ENCODE results near the gene MDGA2. TPM values are rescaled to one million over a fixed set of nuclear protein-coding genes. Genes with fewer than 3 reads are reported as not detected.

The MDGA2 gene
- total and polyA plus RNA-seq, 9 of the 15 experiments (the other 6 are each of a cell fraction or from before 2014, with no cell fraction given) = 0.01 to 0.18 (median 0.03) TPM; not detected in 5

DNA sequence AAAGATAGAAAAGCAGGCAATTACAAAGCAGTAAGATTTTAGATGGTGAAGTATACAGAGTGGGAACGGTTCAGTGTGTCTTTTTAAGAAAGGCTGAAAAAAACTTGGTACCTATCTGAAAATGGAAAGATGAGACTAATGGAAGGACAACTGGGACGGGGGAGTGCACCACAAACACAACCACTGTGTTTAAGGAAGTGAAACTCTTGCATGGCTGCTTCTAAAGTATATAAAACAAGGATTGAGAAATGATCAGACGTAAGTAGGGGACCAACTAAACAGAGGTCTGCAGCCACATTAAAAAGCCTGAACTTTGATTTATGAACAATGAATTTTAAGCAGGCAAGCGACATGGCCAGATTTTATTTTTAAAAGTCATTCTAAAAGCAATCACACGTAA is 328.6 kb downstream of the MDGA2 start:
- no peak for ATAC-seq
- no peaks in the 10 kb centered on the region for H3K9me1 ChIP-seq (ENCODE audit: control insufficient read depth, insufficient read depth, low read length)
- no peak overlapping the region for H3K9ac ChIP-seq (ENCODE audit: insufficient read depth in 1 of 2, low read depth in 2 of 2, low read length in 2 of 2)
- H4K20me1 ChIP-seq (replicated peaks; ENCODE audit: control insufficient read depth, insufficient read depth, low read length) = no peaks in the 10 kb centered on the region
- DNase-seq (ENCODE audit: extremely low read depth in 1 of 4, low spot score in 3 of 4) = no peak
- ChIA-PET CTCF (ENCODE audit: low intra/inter-chr PET ratio) (no interaction called here), POLR2A (no interaction called here)
- WGBS (ENCODE audit: insufficient coverage, low coverage, missing lambda C conversion rate) = 3% methylated on average over 5 of the region's 5 CpGs
- no peak for FAIRE-seq
- H3K36me3 ChIP-seq (ENCODE audit: control insufficient read depth, insufficient read depth, low read length) = no peaks in the 10 kb centered on the region
- H3K27me3 ChIP-seq (ENCODE audit: control insufficient read depth in 2 of 2, insufficient read depth in 2 of 2, low read length in 2 of 2) = no peaks in the 10 kb centered on the region
- TF ChIP-seq HMGN3 (IDR thresholded peaks at IDR 0.05; ENCODE audit: borderline replicate concordance, extremely low read depth, insufficient read length, low read depth, low read length) = no peak
- TF ChIP-seq MCM5 (IDR thresholded peaks at IDR 0.05; ENCODE audit: low read depth) = no peak
- no peak for TF ChIP-seq IRF2 (CRISPR knock-in tag; IDR thresholded peaks at IDR 0.05)
- no peak for TF ChIP-seq TEAD2 (tag; IDR thresholded peaks at IDR 0.05)
- no peak for TF ChIP-seq SOX6 (IDR thresholded peaks at IDR 0.05)
- TF ChIP-seq, protein P1, sequence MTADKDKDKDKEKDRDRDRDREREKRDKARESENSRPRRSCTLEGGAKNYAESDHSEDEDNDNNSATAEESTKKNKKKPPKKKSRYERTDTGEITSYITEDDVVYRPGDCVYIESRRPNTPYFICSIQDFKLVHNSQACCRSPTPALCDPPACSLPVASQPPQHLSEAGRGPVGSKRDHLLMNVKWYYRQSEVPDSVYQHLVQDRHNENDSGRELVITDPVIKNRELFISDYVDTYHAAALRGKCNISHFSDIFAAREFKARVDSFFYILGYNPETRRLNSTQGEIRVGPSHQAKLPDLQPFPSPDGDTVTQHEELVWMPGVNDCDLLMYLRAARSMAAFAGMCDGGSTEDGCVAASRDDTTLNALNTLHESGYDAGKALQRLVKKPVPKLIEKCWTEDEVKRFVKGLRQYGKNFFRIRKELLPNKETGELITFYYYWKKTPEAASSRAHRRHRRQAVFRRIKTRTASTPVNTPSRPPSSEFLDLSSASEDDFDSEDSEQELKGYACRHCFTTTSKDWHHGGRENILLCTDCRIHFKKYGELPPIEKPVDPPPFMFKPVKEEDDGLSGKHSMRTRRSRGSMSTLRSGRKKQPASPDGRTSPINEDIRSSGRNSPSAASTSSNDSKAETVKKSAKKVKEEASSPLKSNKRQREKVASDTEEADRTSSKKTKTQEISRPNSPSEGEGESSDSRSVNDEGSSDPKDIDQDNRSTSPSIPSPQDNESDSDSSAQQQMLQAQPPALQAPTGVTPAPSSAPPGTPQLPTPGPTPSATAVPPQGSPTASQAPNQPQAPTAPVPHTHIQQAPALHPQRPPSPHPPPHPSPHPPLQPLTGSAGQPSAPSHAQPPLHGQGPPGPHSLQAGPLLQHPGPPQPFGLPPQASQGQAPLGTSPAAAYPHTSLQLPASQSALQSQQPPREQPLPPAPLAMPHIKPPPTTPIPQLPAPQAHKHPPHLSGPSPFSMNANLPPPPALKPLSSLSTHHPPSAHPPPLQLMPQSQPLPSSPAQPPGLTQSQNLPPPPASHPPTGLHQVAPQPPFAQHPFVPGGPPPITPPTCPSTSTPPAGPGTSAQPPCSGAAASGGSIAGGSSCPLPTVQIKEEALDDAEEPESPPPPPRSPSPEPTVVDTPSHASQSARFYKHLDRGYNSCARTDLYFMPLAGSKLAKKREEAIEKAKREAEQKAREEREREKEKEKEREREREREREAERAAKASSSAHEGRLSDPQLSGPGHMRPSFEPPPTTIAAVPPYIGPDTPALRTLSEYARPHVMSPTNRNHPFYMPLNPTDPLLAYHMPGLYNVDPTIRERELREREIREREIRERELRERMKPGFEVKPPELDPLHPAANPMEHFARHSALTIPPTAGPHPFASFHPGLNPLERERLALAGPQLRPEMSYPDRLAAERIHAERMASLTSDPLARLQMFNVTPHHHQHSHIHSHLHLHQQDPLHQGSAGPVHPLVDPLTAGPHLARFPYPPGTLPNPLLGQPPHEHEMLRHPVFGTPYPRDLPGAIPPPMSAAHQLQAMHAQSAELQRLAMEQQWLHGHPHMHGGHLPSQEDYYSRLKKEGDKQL (CRISPR knock-in tag; IDR thresholded peaks at IDR 0.05; ENCODE audit: borderline replicate concordance) = no peak
- TF ChIP-seq ZNF766 (CRISPR knock-in tag; conservative IDR thresholded peaks at IDR 0.05) = no peak
- no peak for TF ChIP-seq SREBF2 (CRISPR knock-in tag; IDR thresholded peaks at IDR 0.05)
- TF ChIP-seq RBM15 (IDR thresholded peaks at IDR 0.05; ENCODE audit: insufficient read depth, low read length) = no peak
- TF ChIP-seq MAFG (tag; conservative IDR thresholded peaks at IDR 0.05) = no peak
- TF ChIP-seq GABPB2 (CRISPR knock-in tag; conservative IDR thresholded peaks at IDR 0.05) = no peak
- no peak for TF ChIP-seq ZNF445 (CRISPR knock-in tag; IDR thresholded peaks at IDR 0.05; ENCODE audit: low read depth)
- TF ChIP-seq, protein P2, sequence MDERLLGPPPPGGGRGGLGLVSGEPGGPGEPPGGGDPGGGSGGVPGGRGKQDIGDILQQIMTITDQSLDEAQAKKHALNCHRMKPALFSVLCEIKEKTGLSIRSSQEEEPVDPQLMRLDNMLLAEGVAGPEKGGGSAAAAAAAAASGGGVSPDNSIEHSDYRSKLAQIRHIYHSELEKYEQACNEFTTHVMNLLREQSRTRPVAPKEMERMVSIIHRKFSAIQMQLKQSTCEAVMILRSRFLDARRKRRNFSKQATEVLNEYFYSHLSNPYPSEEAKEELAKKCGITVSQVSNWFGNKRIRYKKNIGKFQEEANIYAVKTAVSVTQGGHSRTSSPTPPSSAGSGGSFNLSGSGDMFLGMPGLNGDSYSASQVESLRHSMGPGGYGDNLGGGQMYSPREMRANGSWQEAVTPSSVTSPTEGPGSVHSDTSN (CRISPR knock-in tag; IDR thresholded peaks at IDR 0.05; ENCODE audit: low read depth) = no peak
- TF ChIP-seq, protein P2 (tag; conservative IDR thresholded peaks at IDR 0.05; ENCODE audit: low read depth) = no peak
- no peak for TF ChIP-seq THRAP3 (IDR thresholded peaks at IDR 0.05; ENCODE audit: borderline replicate concordance)
- TF ChIP-seq ETS2 (tag; IDR thresholded peaks at IDR 0.05; ENCODE audit: borderline replicate concordance, poor library complexity, severe bottlenecking) = no peak
- no peak for TF ChIP-seq ETV1 (tag; conservative IDR thresholded peaks at IDR 0.05; ENCODE audit: low read depth)
- in situ Hi-C loops (cut with MboI) = no loop called here
- no peak overlapping the region for H3K4me2 ChIP-seq (ENCODE audit: insufficient read depth, low read length)
- intact Hi-C loops (cut with micrococcal nuclease) = no loop called here
- H3K4me3 ChIP-seq = no peak overlapping the region
- H3K9me3 ChIP-seq (replicated peaks; ENCODE audit: control insufficient read depth, insufficient read depth, low read depth, low read length) = no peaks in the 10 kb centered on the region
- no peaks in the 10 kb centered on the region for H3K79me2 ChIP-seq (ENCODE audit: control insufficient read depth, insufficient read depth, low read length)
- no peak overlapping the region for H3K27ac ChIP-seq (ENCODE audit: extremely low read depth, low read depth, low read length)
- H2AFZ ChIP-seq (ENCODE audit: low read depth, low read length) = no peak overlapping the region
- no TSS peak for BruUV-seq (replicated peaks)
- no peaks in the 10 kb centered on the region for H3K4me1 ChIP-seq (replicated peaks in 1 of 2; ENCODE audit: control insufficient read depth in 2 of 2, insufficient read depth in 2 of 2, low read length in 2 of 2)

Data from K562 (cell line).